Gastroesophageal sphincter (tissue), 3 donors: ENCODE results near the gene ZFR.

Source experiments
- CTCF ChIP-seq, 4 experiments: fragments of 200-600 bp in 2 of 4; fragments of 450-650 bp in 2 of 4; sonication (generic) in 1 of 4; IDR thresholded peaks; one replicate each; pipeline ENCODE4 v1.5.1; 2017 to 2019; ENCODE audit warnings: antibody characterized with exemption in 4 of 4, mild to moderate bottlenecking in 2 of 4, moderate library complexity in 2 of 4
- EP300 ChIP-seq: sonication (generic); formaldehyde crosslinking; IDR thresholded peaks from one replicate; pipeline ENCODE4 v1.6.1; 2017; ENCODE audit warnings: antibody characterized with exemption, mild to moderate bottlenecking
- POLR2A ChIP-seq, 2 donors: fragments of 450-650 bp; IDR thresholded peaks; one replicate each; pipeline ENCODE4 v1.6.1; 2017; ENCODE audit warnings: antibody characterized with exemption in 2 of 2, mild to moderate bottlenecking in 2 of 2, moderate library complexity in 1 of 2
- POLR2AphosphoS5 ChIP-seq: sonication (generic); formaldehyde crosslinking; IDR thresholded peaks from one replicate; pipeline ENCODE4 v1.6.1; 2017; ENCODE audit warnings: antibody characterized with exemption

GRCh38 chr5:32360906-32361305, 83.6 kb downstream of the ZFR start:
- TF ChIP-seq EP300 (no peak), CTCF (IDR thresholded peaks at IDR 0.05) (no peak), POLR2AphosphoS5 (no peak), POLR2A (IDR thresholded peaks at IDR 0.05) (no peak)
